NCI-H128 (cell line): ENCODE results near the gene RYR2.

Experiments used
- DNase-seq: peaks from one replicate; lab custom pipeline; 2025; ENCODE audit not compliant: unreplicated experiment; lab: John Stamatoyannopoulos, UW

RYR2 gene

DNA sequence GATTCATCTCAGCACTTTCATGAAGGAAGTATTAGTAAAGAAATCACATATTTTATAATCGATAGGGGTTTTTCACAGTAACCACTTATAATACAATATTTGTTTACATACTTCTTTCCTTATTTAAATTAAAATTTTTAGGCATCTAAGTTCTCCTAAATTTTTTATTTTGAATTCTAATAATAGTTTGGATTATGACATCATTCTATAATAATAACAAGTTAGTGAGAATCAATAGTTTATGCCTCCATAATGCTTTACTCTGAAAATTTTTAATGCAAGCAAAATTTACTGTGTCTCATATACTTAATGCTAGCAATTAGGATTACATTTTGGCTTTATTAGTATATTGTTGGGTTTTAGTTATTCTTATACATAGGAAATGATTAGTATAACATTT is 596.6 kb downstream of the RYR2 start:
- no peak for DNase-seq

- DNase-seq = no peak
These were observed 598.2 kb downstream of the RYR2 start for GRCh38 chr1:237640011-237640671.

DNA sequence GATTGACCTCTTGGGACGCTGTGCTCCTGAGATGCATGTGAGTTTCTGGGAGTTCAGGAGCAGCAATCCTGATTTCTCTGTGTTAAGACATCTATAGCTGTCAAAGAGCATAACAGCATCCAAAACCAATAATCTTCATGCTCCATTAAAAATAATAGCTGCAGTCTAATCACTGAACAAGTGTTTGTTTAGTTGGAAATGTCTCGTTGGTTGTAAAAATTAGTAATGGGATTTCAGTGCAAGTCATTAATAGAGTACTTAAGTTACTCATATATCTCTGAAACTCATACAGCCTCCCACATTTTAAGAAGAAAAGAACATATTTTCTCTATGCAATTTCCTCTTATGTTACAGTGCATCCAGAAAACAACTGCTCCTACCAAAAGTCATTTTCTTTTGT is 599.0 kb downstream of the RYR2 start:
- DNase-seq = no peak

GRCh38 chr1:237650809-237651208 is 608.8 kb downstream of the RYR2 start:
- DNase-seq = no peak

GRCh38 chr1:237655778-237656177 is 613.8 kb downstream of the RYR2 start:
- no peak for DNase-seq

DNA sequence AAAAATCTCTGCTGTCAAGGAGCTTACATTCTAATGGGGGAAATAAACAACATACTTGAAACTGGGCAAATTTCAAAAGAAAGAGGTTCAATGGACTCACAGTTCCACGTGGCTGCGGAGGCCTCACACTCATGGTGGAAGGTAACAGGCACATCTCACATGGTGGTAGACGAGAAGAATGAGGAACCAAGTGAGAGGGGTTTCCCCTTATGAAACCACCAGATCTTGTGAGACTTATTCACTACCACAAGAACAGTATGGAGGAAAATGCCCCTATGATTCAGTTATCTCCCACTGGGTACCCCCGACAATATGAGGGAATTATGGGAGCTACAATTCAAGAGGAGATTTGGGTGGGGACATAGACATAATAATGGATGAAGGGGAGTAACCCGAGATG is 622.4 kb downstream of the RYR2 start:
- DNase-seq = no peak

GRCh38 chr1:237670302-237670701 is 628.3 kb downstream of the RYR2 start:
- no peak for DNase-seq

- no peak for DNase-seq
These were observed 629.3 kb downstream of the RYR2 start for GRCh38 chr1:237671262-237671661.

- no peak for DNase-seq
These were observed 630.0 kb downstream of the RYR2 start for GRCh38 chr1:237671935-237672334.

DNA sequence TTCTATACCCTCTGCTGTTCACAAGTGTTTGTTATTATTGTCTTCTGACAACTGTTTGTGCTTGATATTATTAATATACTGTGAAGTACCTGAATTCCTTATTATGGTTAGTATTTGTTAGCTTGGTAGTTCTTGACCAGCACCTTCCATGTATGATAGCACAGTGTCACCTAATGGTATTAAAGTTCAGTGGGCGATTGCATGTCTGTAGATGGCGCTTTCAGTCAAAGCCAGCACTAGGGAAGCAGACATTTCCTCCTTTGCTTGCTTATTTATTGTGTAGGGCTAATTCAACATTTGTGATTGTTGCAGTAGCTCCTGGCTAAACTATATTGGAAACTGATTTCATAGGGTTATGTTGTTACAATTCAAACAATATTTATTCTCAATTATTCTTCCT is 630.8 kb downstream of the RYR2 start:
- no peak for DNase-seq

- DNase-seq = no peak
These were observed 631.6 kb downstream of the RYR2 start for GRCh38 chr1:237673631-237674030.

GRCh38 chr1:237677979-237678378 is 636.0 kb downstream of the RYR2 start:
- no peak for DNase-seq

DNA sequence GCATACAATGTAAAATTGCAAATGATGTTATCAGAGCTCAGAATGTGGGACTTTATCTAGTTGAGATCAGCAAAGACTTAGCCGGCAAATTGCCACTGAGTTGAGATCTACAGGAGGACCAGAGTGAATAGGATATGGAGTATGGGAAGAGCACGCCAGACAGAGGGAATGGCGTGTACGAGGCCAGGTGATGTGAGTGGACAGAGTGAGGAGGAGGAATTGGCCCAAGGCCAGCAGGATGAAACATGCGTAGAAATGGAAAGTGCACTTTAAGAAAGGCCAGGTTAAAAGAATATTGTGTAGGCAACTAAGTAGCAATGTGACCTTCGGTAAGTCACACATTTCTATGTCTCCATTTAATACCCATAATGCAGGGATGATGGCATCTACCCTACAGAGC is 637.7 kb downstream of the RYR2 start:
- DNase-seq = no peak

- DNase-seq = no peak
These were observed 639.2 kb downstream of the RYR2 start for GRCh38 chr1:237681210-237681609.

GRCh38 chr1:237684236-237684635 is 642.3 kb downstream of the RYR2 start:
- DNase-seq = no peak

- DNase-seq = no peak
These were observed 643.6 kb downstream of the RYR2 start for GRCh38 chr1:237685551-237685950.

DNA sequence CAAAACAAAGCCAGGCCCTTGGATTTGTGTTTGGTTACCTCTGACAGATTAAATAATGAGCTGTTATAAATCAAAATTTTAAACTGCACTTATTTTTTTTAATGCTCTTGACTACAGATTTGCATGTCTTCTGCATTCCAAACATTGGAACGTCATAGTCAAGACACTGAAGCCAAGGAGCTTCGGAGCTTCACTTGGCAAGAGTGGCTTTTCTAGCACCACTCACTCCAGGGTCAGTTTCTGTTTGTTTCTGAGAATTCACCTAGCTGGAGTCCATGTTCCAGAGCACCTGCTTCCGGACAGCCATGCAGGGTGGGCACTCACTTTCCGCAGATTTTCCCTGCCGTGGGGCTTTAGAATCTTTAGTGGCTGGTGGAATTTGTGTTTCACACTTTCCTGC is 645.8 kb downstream of the RYR2 start:
- no peak for DNase-seq

GRCh38 chr1:237690656-237691055 is 648.7 kb downstream of the RYR2 start:
- no peak for DNase-seq

DNA sequence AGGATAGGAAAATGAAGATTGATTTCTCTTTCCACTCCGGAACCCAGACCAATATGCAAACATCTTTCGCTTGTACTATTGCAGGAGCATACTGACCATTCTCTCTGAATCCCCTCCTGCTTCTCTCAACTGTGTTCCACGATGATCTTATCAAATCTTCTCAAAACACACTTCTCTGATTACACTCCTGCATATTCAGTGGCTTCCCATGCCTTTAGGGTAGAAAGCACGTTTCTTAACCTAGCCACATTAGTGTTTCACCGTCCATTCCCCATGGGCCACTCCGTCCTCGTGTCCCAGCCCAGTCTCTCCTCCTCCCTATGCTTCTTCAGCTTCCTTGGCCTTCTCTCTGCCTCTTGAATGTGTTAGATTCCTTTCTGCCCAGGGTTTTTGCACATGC is 650.3 kb downstream of the RYR2 start:
- DNase-seq = no peak

- no peak for DNase-seq
These were observed 653.9 kb downstream of the RYR2 start for GRCh38 chr1:237695878-237696277.

DNA sequence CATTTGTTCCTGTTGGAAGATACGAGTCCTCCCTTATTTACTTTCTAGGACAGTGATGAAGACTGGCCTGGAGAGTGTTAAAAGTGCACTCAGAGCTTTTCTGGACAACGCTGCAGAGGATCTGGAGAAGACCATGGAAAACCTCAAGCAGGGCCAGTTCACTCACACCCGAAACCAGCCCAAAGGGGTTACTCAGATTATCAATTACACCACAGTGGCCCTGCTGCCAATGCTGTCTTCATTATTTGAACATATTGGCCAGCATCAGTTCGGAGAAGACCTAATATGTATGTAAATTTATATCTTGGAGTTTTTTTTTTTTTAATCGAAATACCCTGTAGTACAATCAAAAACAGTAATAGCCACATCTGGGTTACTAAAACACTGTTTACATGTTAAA is 658.2 kb downstream of the RYR2 start:
- DNase-seq = no peak

DNA sequence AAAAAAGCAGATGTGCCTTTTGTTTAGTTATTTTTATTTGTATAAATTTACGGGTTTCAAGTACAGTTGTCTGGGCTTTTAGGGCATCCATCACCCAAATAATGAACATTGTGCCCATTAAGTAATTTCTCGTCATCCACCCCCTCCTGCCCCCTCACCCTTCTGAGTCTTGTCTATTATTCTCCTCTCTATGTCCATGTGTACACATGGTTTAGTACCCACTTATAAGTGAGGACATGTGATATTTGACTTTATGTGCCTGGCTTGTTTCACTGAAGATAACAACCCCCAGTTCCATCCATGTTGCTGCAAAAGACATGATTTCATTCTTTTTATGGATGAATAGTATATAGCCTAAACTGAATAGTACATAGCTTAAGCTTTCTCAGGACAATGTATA is 659.5 kb downstream of the RYR2 start:
- DNase-seq = no peak

DNA sequence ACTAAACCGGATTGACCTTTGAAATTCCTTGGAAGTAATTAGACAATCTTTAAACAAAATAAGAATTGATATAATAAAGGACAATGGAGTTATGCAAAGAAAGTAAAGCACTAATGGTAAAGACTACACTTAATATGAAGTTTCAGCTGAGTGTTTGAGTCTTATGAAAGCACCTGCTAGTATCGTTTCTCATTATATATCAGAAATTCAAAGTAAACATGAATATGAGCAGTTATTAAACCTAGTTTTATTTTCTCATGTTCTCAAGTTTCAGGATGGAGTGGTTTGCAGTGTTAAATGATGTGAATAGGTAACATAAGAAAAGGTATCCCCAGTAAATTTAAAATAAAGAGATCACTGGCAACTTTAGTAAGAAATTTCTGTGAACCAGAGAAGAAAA is 660.2 kb downstream of the RYR2 start:
- no peak for DNase-seq

GRCh38 chr1:237705462-237705861 is 663.5 kb downstream of the RYR2 start:
- no peak for DNase-seq
